GM12892 (cell line): ENCODE data around the gene PPP1R2B.

Experiments
- POLR2A ChIP-seq: IDR thresholded peaks from 2 replicates; pipeline ENCODE4 v1.6.1; 2011; ENCODE audit warnings: low read depth, low read length, control low read depth
- POLR2AphosphoS5 ChIP-seq: IDR thresholded peaks from 2 replicates; pipeline ENCODE4 v1.6.1; 2011; ENCODE audit warnings: low read depth, low read length, control low read depth
- TAF1 ChIP-seq: IDR thresholded peaks from 2 replicates; pipeline ENCODE4 v1.6.1; 2011; ENCODE audit warnings: low read depth, mild to moderate bottlenecking, control low read depth, low read length, borderline replicate concordance

DNA sequence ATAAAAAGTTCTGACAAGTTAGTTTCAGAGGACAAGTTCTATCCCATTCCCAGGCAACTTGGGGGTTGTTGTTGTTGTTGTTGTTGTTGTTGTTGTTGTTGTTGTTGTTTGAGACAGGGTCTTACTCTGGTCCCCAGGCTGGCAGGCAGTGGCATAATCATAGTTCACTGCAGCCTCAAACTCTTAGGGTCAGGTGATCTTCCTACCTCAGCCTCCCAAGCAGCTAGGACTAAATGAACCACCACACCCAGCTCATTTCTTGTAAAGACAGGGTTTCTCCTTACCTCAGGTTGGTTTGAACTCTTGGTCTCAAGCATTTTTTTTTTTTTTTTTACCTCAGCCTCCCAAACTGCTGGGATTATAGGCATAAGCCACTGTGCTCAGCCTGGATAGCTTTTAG is 15.3 kb downstream of the PPP1R2B start:
- no peak for TF ChIP-seq POLR2AphosphoS5
- TF ChIP-seq TAF1: no peak
- TF ChIP-seq POLR2A: no peak
